ENCODE data around the gene PLPP4.

Gene PLPP4

DNA sequence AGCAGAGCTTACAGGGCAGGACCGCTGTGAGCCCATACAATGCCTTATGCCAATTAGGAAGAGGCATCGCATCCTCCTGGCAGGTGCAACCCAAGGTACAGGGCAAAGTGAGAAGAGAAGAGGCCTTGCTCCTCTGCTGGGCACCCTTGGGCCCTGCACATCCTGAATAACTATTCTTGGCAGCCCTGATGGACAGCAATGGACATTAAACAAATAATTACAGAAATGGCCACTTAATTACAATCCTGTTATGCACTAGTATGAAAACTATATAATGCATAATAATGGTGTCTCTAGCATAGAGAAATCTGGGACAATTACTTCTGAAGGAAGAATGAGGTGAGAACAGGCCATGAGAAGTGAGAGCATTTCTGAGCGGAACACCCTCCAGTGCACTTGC lies 83.5 kb downstream of the PLPP4 start:
- Histone ChIP-seq H3K4me2 (ENCODE audit: low read length) (no peak overlapping the region), H3K27me3 (ENCODE audit: control insufficient read depth, low read length) (no peaks in the 10 kb centered on the region), H3F3A (ENCODE audit: control insufficient read depth, insufficient read depth) (no peaks in the 10 kb centered on the region), H3K4me3 (ENCODE audit: low read length) (no peak overlapping the region), H3K27ac (ENCODE audit: low read depth, low read length) (no peak overlapping the region), H4K20me1 (ENCODE audit: control insufficient read depth, insufficient read depth, low read depth, low read length) (no peaks in the 10 kb centered on the region), H3K36me3 (ENCODE audit: control insufficient read depth, low read length) (no peaks in the 10 kb centered on the region), H3K79me2 (ENCODE audit: control insufficient read depth, low read length) (no peaks in the 10 kb centered on the region), H3K4me1 (ENCODE audit: control insufficient read depth, low read length) (no peaks in the 10 kb centered on the region), H3K9me2 (replicated peaks; ENCODE audit: control insufficient read depth, low read length) (no peaks in the 10 kb centered on the region), H3K9me3 (ENCODE audit: control insufficient read depth, insufficient read depth, low read length) (no peaks in the 10 kb centered on the region)
- no peak for TF ChIP-seq EZH2phosphoT487 (IDR thresholded peaks at IDR 0.05; ENCODE audit: borderline replicate concordance, low read length)
- TF ChIP-seq, protein P1, sequence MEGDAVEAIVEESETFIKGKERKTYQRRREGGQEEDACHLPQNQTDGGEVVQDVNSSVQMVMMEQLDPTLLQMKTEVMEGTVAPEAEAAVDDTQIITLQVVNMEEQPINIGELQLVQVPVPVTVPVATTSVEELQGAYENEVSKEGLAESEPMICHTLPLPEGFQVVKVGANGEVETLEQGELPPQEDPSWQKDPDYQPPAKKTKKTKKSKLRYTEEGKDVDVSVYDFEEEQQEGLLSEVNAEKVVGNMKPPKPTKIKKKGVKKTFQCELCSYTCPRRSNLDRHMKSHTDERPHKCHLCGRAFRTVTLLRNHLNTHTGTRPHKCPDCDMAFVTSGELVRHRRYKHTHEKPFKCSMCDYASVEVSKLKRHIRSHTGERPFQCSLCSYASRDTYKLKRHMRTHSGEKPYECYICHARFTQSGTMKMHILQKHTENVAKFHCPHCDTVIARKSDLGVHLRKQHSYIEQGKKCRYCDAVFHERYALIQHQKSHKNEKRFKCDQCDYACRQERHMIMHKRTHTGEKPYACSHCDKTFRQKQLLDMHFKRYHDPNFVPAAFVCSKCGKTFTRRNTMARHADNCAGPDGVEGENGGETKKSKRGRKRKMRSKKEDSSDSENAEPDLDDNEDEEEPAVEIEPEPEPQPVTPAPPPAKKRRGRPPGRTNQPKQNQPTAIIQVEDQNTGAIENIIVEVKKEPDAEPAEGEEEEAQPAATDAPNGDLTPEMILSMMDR (IDR thresholded peaks at IDR 0.05; ENCODE audit: low read depth, low read length, poor library complexity, severe bottlenecking), result no peak

DNA sequence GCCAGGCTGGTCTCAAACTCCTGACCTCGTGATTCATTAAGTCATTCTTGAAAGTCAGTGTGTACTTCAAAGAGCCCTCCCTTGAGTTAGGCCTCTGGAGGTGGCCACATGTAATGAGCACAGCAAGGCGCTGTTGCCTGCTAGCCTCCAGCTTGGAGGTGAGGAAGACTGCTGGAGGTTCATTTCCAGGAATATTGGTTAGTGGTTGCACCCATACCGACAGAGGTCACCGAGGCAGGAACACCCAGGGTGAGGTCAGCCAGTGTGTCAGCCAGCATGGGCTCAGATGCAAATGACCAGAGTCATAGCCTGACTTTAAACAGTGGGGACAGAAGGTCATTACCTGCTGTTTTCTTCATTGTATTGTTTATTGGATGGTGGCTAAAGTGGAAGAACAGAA lies 85.0 kb downstream of the PLPP4 start:
- H3K4me1 ChIP-seq (ENCODE audit: control insufficient read depth, low read length), result no peaks in the 10 kb centered on the region
- H3K4me3 ChIP-seq (ENCODE audit: low read length), result no peak overlapping the region
- no peaks in the 10 kb centered on the region for H3K9me3 ChIP-seq (ENCODE audit: control insufficient read depth, insufficient read depth, low read length)
- H3F3A ChIP-seq (ENCODE audit: control insufficient read depth, insufficient read depth), result no peaks in the 10 kb centered on the region
- no peaks in the 10 kb centered on the region for H4K20me1 ChIP-seq (ENCODE audit: control insufficient read depth, insufficient read depth, low read depth, low read length)
- H3K4me2 ChIP-seq (ENCODE audit: low read length), result no peak overlapping the region
- H3K27me3 ChIP-seq (ENCODE audit: control insufficient read depth, low read length), result no peaks in the 10 kb centered on the region
- H3K27ac ChIP-seq (ENCODE audit: low read depth, low read length), result no peak overlapping the region
- TF ChIP-seq, protein P1 (IDR thresholded peaks at IDR 0.05; ENCODE audit: low read depth, low read length, poor library complexity, severe bottlenecking), result no peak
- TF ChIP-seq EZH2phosphoT487 (IDR thresholded peaks at IDR 0.05; ENCODE audit: borderline replicate concordance, low read length), result no peak
- H3K36me3 ChIP-seq (ENCODE audit: control insufficient read depth, low read length), result no peaks in the 10 kb centered on the region
- H3K79me2 ChIP-seq (ENCODE audit: control insufficient read depth, low read length), result no peaks in the 10 kb centered on the region
- no peaks in the 10 kb centered on the region for H3K9me2 ChIP-seq (replicated peaks; ENCODE audit: control insufficient read depth, low read length)

DNA sequence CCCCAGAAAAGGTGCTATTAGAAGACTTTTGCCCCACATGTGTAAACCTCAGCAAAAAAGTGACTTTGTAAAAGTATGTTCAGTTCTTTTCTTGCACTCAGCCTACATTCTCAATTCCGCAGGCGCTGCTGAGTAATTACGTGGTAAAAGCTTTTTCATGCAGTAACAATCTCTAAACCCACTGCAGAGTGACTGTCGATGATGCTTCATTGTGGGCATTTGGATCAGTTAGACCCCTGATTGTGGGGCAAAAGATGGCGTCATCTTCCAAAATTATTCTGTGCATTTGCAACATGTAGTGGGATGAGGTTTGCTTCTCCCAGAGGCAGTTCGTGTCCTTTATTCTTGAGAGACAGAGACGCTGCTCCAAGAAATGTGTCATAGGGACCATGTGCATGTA lies 85.6 kb downstream of the PLPP4 start:
- no peaks in the 10 kb centered on the region for H4K20me1 ChIP-seq (ENCODE audit: control insufficient read depth, insufficient read depth, low read depth, low read length)
- H3K4me1 ChIP-seq (ENCODE audit: control insufficient read depth, low read length), result no peaks in the 10 kb centered on the region
- H3K4me3 ChIP-seq (ENCODE audit: low read length), result no peak overlapping the region
- no peaks in the 10 kb centered on the region for H3F3A ChIP-seq (ENCODE audit: control insufficient read depth, insufficient read depth)
- no peak overlapping the region for H3K27ac ChIP-seq (ENCODE audit: low read depth, low read length)
- no peaks in the 10 kb centered on the region for H3K9me3 ChIP-seq (ENCODE audit: control insufficient read depth, insufficient read depth, low read length)
- H3K9me2 ChIP-seq (replicated peaks; ENCODE audit: control insufficient read depth, low read length), result no peaks in the 10 kb centered on the region
- no peaks in the 10 kb centered on the region for H3K79me2 ChIP-seq (ENCODE audit: control insufficient read depth, low read length)
- H3K27me3 ChIP-seq (ENCODE audit: control insufficient read depth, low read length), result no peaks in the 10 kb centered on the region
- TF ChIP-seq EZH2phosphoT487 (IDR thresholded peaks at IDR 0.05; ENCODE audit: borderline replicate concordance, low read length), result no peak
- TF ChIP-seq, protein P1 (IDR thresholded peaks at IDR 0.05; ENCODE audit: low read depth, low read length, poor library complexity, severe bottlenecking), result no peak
- no peak overlapping the region for H3K4me2 ChIP-seq (ENCODE audit: low read length)
- H3K36me3 ChIP-seq (ENCODE audit: control insufficient read depth, low read length), result no peaks in the 10 kb centered on the region

DNA sequence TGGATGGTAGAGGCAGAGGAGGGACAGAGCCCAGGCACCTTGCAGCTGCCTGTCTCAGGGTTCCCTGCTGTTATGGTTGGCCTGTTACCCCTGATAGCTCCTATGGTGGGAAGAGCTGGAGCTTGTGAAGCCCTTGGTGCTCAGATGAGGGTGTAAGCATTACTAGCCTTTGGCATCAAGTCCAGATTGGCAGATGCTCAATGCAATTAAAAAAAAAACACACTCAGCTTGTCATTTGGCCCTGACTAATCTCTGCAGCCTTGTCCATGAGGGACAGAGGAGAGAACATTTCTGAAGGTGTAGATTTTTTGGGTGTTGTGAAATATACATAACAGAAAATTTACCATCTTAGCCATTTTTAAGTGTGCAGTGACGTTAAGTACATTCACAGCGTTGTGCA lies 86.3 kb downstream of the PLPP4 start:
- Histone ChIP-seq H3K27ac (ENCODE audit: low read depth, low read length) (no peak overlapping the region), H4K20me1 (ENCODE audit: control insufficient read depth, insufficient read depth, low read depth, low read length) (no peaks in the 10 kb centered on the region), H3K27me3 (ENCODE audit: control insufficient read depth, low read length) (no peaks in the 10 kb centered on the region), H3K9me2 (replicated peaks; ENCODE audit: control insufficient read depth, low read length) (no peaks in the 10 kb centered on the region), H3K79me2 (ENCODE audit: control insufficient read depth, low read length) (no peaks in the 10 kb centered on the region), H3K36me3 (ENCODE audit: control insufficient read depth, low read length) (no peaks in the 10 kb centered on the region), H3K4me2 (ENCODE audit: low read length) (no peak overlapping the region), H3F3A (ENCODE audit: control insufficient read depth, insufficient read depth) (no peaks in the 10 kb centered on the region), H3K9me3 (ENCODE audit: control insufficient read depth, insufficient read depth, low read length) (no peaks in the 10 kb centered on the region), H3K4me3 (ENCODE audit: low read length) (no peak overlapping the region), H3K4me1 (ENCODE audit: control insufficient read depth, low read length) (no peaks in the 10 kb centered on the region)
- TF ChIP-seq, protein P1 (IDR thresholded peaks at IDR 0.05; ENCODE audit: low read depth, low read length, poor library complexity, severe bottlenecking), result no peak
- no peak for TF ChIP-seq EZH2phosphoT487 (IDR thresholded peaks at IDR 0.05; ENCODE audit: borderline replicate concordance, low read length)
